Esophagus muscularis mucosa (tissue), 3 donors: ENCODE results near the gene PKN2.
"Not testable (repeated sequence)": the region's sequence is repeated elsewhere in the genome, so short reads cannot be mapped to it uniquely, and the experiment has no call there.

Experiments
- CTCF ChIP-seq, 3 experiments: fragments of 200-600 bp in 2 of 3; fragments of 450-650 bp in 1 of 3; sonication (generic) in 2 of 3; IDR thresholded peaks; one replicate each; pipeline ENCODE4 v1.5.1; 2017 to 2019; ENCODE audit warnings: antibody characterized with exemption in 3 of 3, mild to moderate bottlenecking in 2 of 3, moderate library complexity in 1 of 3
- POLR2A ChIP-seq: fragments of 450-650 bp; IDR thresholded peaks from one replicate; pipeline ENCODE4 v1.6.1; 2017; ENCODE audit warnings: antibody characterized with exemption, moderate library complexity, mild to moderate bottlenecking, low read depth

DNA sequence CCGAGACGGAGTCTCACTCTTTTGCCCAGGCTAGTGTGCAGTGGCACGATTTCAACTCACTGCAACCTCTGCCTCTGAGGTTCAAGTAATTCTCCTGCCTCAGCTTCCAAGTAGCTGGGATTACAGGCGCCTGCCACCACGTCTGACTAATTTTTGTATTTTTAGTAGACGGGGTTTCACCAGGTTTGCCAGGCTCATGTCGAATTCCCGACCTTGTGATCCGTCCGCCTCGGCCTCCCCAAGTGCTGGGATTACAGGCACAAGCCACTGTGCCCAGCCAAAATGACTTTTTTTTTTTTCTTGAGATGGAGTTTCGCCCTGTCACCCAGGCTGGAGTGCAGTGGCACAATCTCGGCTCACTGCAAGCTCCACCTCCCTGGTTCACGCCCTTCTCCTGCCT lies 185.6 kb downstream of the PKN2 start:
- not testable (repeated sequence) for TF ChIP-seq CTCF (IDR thresholded peaks at IDR 0.05); POLR2A
